Activated CD4-positive, CD25-positive, alpha-beta regulatory T cell treated with anti-CD3 and anti-CD28 coated beads, Interleukin-2, amount 50 U/mL, for 72 hours (primary cell): ENCODE data around the gene FIGNL1.
"Not testable (repeated sequence)": the region's sequence is repeated elsewhere in the genome, so short reads cannot be mapped to it uniquely, and the experiment has no call there.

Experiments used
- DNase-seq: peaks from one replicate; pipeline ENCODE4 v3.0.0; 2021

The FIGNL1 gene

DNA sequence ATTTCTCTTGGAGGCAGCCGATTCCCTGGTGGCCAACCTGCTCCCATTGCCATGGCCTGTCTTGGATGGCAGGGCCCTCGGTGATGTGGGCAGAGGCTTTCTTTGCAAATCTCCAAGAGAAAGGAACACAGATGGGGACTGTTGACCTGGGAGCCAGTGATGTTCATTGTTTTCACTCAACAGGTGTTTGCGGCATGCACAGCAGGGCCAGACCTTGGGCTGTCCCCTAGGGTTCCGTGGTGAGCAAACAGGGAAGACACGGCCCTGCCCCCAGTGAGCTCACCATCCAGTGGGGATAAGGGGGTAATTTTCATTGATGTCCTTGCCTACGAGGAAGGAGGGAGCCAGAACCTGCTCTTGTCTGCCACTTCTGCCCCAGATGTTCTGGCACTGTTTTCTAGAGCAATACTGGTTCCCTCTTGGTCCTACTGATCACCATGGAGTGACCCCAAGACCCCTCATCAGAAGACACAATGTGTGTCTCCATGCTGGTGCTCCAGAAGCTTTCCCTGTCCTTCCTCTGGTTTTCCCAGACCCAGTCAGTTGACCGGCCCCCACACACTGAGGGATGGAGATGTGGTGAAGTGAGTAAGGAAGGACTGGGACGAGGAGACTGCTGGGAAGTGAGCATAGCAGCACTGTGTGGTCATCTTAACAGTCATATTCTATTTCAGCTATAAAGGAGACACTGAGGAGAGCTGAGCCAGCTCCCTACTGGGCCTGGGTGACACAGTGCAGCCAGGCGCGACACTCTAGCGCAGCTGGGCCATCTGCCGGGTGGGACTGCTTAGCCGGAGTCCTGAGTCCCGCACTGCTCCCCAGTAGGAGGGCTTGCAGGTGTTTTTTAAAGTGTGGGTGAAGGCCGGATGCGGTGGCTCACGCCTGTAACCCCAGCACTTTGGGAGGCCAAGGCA lies 20.4 kb upstream of the FIGNL1 start:
- no peak for DNase-seq

DNA sequence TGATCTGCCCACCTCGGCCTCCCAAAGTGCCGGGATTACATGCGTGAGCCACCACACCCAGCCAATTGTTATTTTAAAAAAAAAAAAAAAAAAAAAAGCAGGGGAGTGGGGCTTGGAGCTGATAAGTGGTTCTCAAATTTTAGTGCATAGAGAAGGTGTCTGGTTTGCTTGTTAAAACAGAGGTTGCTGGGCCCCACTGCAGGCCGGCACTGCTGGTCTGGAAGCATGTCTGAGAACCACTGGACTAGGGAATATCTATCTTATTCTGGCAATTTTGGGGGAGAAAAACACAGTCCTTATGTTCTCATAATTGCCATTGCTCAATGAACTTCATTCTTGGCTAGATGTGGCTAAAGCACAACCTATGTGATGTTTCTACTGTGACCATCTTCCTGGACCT lies 19.0 kb upstream of the FIGNL1 start:
- DNase-seq, result no peak

DNA sequence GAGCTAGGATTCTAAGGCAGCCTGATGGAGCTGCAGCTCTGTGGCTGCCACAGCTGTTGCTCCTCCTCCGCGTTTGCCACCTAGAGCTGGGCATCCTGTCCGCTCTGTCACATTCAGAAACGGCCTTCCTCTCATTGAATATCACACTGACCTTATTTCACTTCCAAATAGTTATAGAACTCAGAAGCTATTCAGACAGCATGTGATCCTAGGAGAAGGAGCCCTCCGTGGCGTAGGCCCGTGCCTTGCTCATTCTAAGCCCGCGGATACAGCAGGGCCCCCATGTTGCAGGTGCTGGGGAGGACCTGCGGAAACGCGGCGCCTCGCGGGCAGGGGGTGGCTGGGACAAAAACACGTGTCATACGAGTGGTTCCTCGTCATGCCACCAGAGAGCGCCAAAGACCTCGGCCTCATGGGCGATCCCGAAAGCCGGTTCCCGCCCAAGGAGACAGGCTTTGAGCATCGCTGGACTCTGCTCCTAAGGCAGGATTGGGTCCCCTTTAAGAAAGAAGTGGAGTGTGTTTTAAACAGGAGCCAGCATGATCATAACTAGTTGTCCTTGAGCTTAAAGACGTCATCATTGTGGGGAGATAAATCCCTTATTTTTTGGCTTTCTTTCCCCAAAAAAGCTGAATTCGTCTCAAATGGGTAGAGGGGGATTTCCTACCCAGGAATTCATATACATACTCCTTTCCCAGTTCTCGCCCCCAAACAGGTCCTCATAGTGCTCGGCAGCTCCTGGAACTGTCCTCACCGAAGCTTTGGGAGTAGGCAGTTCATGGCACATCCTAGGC lies 17.9 kb upstream of the FIGNL1 start:
- DNase-seq, result peak; percentile 82

DNA sequence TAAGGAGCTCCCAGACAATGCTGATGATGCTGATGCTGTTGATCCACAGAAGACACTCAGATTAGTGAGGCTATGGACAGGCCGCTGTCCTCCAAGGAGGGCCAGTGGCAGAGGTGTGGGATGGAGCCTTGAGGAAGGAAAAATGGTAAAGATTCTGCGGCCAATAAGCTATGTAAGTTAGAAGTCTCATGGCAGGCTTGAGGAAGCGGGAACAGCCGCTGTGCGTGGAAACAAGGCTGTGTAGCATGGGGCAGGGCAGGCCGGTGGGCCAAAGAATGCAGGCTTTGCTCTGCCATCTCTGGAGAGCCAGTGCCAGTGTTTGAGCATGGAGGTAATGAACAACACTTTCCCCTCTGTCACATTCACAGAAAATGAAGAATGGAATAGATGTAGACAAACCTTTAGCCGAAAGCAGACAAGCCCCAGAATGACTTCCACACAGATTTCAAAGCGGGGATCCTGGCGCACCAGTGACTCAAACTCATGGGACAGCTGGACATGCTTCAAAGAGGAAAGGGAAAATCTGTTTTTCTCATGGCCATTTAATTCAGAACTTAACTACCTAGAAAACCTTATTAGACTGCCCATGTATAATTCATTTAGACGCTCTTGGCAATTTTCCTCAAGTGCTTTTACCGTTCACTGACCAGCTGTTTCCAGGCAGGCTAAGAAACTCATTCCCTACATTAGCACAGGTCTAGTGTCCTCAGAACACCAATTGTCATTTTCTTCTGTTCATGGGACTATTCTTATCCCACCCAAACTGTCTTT lies 16.9 kb upstream of the FIGNL1 start:
- no peak for DNase-seq

DNA sequence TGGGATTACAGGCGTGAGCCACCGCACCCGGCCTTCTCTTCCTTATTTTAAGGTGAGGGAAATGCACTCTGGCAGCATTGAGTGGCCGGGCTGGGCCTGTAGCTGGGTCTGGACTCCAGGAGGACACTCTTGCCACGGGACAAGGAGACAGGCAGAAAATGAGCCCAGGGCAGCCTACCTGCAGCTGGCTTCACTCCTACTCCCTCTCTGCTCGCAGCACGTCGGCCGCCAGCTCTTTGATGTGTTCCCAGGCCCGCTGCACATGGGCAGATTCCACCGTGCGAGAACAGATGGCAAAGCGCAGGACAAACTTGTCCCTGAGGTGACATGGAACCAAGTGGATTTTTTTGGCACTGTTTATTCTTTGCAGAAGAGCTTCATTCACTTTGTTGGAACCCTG lies 12.9 kb upstream of the FIGNL1 start:
- no peak for DNase-seq

DNA sequence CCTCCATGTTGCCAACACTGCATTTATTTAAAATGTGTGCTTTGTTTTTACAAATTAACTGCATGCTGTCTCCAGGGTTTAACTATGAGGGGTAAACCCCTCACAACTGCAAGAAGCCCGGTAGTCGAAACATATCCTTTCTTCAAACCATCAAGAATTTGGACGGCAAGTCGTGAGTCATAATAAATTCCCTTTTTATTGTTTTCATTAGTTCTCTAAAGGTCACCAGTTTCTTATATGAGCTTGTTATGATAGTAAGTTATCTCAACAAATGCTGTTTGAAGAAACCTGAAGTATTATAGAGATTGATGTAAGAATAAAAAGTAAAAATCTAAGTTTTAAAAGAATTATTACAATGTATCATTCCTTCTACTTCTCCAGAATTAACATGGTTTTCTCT lies 12.2 kb upstream of the FIGNL1 start:
- DNase-seq, result no peak

DNA sequence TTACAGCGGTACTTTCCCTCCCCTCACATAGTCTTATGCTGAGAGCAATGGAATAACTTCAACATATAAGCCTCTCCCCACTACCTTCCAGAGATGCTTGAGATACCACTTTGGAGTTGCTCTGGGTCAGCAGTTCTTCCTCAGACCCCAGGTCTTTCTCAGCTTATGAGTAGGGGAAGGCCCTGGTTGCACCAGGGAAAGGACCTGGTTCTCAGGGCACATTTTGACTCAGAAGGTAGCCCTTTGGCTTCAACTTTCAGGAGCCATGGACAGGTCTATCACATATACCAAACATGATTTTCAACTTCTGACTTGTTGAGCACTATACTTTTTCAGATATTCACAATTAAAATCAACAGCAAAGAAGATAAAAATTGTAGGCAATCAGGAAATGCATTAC lies 11.5 kb upstream of the FIGNL1 start:
- DNase-seq, result no peak

DNA sequence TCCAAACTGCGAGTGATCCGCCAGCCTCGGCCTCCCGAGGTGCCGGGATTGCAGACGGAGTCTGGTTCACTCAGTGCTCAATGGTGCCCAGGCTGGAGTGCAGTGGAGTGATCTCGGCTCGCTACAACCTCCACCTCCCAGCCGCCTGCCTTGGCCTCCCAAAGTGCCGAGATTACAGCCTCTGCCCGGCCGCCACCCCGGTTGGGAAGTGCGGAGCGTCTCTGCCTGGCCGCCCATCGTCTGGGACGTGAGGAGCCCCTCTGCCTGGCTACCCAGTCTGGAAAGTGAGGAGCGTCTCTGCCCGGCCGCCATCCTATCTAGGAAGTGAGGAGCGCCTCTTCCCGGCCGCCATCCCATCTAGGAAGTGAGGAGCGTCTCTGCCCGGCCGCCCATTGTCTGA lies 9.0 kb upstream of the FIGNL1 start:
- not testable (repeated sequence) for DNase-seq

DNA sequence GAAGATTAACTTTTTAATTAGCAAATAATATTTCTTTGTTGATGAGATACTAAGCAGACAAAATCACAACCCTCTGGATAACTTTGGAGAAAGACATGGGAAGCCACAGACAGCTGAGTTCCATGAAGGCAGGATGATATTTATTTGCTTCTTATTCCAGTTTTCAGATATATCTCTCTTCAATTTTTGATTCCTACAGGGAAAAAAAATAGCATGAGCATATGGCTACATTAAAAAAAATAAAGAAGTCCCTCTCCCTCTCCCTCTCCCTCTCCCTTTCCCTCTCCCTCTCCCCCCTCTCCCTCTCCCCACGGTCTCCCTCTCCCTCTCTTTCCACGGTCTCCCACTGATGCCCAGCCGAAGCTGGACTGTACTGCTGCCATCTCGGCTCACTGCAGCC lies 8.5 kb upstream of the FIGNL1 start:
- DNase-seq, result not testable (repeated sequence)

DNA sequence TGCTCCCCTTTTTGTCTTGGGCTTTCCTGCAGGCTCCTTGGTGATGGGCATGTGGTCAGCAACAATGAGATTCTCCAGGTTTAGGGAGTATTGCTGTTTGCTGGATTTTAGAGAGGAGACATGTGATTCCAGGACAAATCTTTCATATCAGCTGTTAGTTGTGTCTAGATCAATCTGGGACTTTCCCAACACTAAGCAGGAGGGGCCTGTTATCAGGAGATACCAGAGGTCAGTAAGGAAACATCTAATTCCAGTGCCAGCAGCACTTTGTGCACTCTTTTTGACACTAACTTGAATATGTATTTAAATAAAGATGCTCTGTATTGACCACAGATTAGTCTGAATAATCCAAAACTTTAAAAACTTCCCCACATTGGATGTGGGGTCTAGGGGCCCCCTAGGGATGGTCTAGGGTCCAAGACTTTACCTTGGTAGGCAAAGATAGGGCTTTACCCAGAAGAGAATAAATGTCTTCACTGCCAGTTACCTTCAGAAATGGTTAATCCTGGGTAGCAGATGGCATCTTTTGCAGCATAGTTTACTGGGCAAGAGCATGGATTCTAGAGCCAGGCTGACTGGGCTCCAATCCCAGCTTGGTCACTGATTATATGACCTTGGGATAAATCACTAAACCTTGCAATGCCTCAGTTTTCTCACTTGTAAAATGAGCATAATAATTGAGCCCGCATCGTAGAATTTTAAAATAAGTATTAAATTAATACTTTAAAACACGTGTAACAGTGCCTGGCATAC lies 6.4 kb upstream of the FIGNL1 start:
- DNase-seq, result no peak

DNA sequence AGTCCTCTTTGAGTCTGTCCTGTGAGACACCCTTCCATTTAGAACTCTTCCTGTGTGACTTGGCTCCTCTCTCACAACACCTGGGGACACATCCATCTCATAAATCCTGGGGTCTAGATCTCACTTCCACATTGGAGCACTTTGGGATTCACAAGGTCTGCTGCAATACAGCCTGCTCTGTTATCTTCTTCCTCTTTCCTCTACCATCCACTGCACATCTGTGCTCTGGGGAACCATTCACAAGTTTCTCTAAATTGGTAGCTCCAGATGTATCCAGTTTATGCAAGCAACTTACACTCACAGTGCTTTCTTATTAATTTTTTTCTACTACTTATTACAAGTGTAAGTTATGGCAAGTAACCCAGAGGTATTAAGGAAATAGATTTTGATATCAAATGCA lies 5.5 kb upstream of the FIGNL1 start:
- no peak for DNase-seq

DNA sequence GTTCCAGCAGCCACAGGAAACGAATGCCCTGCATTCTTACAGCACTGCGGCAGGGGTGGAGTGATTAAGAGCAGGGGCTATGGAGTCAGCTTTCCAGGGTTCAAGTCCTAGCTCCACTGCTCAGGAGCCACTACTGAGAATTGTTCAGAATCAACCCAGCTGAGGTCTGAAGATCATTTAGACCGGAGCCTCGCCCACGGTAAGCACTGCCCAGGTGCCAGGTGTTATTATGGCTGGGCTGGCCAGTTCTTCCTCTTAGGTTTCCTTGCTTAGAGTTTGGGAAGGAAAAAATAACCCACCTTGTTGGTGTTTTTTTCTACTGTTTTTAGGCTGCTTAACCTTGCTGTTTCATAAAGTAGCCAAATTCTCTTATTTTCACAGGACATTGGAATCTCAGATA lies 4.8 kb upstream of the FIGNL1 start:
- no peak for DNase-seq

DNA sequence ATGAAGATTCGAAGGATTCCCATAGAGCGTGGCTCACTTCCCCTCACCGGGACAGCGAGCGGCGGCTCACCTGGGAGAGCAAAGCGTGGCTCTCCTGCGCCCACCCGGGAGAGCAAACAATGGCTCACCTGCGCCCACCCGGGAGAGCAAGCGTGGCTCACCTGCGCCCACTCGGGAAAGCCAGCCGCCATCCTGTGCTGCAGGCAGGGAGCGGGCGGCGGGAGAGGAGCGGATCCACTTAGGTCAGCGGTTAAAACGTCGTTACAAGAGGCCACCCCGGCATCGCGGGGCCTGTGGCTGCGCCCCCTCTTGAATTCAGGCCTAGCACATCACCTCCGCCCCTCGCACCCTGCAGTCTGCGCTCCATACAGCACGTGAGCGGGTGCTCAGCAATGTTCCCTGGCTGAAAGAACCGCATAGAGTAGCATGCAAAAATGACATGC lies 461 bp upstream of the FIGNL1 start:
- DNase-seq, result no peak

DNA sequence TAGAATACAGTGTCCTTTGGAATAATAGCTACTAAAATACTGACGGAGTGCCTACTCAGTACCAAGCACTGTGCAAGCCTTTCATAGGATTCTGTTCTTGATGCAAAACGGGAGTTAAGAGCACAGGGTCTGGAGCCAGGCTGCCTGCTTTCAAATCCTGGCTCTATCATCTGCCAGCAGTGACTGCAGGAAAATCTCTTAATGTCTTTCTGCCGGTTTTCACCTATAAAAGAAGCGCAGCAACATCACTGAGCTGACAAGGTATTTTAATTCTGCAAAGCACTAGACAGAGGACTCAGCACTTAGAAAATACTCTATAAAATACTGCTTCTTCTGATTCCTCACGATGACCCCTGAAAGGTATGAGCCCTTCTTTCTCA lies 659 bp downstream of the FIGNL1 start:
- DNase-seq, result no peak

DNA sequence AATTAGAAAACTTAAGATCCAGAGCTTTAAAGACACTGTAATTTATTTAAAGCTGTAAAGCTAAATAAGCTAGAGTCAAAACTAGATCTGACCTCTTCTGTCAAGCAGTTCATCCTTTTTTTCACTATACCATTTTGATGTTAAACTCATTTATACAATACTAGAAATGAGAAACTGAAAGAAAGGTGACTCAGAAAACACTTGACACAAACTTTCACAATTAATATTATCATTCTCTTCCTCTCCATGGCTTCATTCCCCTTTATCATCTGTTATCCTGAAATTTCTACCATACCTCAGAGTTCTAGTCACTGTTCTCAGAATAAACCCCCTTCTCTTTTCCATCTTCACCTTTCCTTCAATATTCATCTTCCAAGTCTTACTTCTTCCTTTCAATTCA lies 1.3 kb downstream of the FIGNL1 start:
- no peak for DNase-seq

DNA sequence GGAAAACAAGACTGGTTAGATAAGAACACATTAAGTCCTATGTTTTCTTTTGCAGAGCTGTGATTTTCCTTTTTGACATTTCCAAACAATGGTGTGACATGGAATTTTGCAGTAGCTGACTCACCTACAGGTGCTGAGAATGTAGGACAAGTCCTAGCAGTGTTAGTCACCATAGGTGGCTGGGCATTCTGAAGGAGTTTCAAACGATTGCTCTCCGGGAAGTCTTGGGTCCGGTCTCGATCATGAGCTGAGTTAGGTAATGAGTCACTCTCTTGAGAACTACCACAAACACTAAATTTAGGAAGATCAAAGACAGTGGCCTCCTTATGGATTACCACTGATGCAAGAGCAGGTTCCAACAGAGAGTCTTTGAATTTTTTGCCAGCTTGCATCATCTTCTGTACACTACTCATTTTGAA lies 3.6 kb downstream of the FIGNL1 start:
- no peak for DNase-seq

DNA sequence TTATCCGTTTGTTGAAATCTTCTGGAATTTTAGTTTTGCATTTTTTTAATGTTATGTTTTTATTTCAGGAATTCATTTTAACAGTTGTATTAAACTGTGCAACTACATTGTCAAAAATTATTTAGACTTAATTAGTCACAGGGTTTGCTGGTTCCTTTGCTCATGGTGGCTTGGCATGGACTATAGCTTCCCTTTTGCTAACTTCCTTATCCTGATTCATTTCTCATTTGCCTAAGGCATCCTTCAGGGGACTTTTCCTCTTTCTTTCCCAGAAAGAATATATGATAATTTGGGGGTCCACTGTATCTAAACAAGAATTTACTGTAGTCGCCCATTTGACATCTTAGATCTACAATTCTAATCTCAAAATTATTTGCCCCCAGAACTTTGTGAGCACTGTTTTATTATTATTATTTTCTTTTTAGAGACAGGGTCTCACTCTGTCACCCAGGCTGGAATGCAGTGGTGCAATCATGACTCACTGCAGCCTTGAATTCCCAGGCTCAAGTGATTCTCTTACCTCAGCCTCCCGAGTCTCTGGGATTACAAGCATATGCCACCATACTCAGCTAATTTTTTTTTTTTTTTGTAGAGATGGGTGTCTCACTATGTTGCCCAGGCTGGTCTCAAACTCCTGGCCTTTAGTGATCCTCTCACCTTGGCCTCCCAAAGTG lies 13.9 kb downstream of the FIGNL1 start:
- no peak for DNase-seq

DNA sequence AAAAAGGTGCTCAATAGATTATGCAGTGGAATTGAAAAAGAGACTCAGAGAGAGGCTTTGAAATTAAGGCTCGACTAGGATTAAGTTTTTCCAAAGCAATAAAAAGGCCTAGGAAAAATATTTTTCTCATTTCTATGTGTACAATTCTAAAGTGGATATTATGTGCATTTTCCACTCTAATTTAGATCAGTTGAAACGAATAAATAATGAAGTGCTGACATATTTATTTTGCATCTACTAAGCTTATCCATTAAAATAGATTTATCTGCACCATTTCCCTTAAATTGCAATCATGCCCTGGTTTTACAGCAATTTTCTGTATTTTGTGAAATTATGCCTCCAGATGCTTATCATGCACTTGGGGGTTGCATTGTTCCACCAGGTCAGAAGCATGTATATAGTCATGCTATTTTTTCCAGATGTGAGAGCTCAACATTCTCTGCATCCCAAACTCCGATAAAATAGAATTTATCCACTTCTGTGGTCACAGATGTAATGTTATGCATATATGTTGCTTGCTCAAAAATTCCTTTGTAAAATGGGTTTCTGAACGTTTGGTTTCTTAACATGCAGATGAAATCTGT lies 18.3 kb downstream of the FIGNL1 start:
- no peak for DNase-seq

DNA sequence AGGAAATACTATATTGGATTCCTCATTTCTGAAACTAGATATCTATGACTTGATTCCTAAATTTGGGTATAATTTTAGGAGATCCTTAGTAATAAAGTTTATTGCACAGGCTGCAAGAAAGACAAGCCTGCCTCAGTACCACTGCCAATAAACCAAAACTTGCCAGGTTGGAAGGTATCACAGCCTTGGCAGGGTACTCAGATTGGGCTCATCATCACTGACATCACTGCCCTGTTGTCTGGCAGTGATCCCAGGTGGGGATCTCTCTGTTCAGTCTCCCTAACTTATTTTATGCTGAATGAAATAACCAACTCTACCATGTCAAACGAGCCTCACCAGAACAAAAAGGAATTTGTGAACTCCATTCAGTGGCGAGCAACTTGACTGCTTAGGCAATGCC lies 18.8 kb downstream of the FIGNL1 start:
- no peak for DNase-seq

DNA sequence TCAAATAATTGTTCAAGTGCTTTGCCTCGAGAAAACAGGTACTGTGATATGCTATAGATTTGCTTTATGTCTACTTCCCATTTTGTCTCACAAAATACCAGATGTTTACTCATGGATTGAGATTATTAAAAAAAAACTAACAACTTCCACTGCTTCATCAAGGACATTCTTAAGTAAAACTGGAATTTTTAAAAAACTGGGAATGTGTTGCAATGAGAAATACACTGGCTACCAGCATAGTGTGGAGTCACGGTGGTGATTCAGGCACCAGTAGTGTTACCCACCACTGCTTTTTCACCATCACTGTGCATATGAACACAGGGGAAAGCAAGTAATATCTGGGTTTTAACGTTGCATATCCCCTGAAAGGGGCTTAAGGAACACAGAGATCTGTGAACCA lies 21.2 kb downstream of the FIGNL1 start:
- no peak for DNase-seq

DNA sequence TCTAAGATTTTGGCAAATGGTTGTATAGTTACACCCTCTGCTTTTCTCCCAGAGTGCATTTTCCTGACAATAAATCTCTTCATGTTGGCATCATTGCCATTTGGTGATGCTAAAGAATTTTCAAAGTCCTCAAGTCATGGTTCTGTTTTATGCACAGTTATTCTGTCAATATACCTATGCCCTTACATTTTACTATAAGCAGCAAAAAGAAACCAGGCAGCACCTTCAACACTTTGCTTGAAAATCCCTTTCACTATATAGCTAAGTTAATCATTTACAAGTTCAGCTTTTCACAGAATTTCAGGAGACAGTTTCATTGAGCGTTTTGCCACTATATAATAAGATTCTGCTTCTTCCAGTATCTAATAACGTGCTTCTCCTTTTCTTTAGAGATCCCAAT lies 22.6 kb downstream of the FIGNL1 start:
- no peak for DNase-seq
